Testis (tissue), 2 donors: ENCODE measurements around the gene TANK.

Experiments
- CTCF ChIP-seq, 3 experiments: fragments of 450-650 bp in 2 of 3; fragments of 200-600 bp in 1 of 3; sonication (generic) in 1 of 3; IDR thresholded peaks; one replicate each; pipeline ENCODE4 v1.5.1; 2016 to 2019; ENCODE audit warnings: antibody characterized with exemption in 3 of 3, mild to moderate bottlenecking in 2 of 3, moderate library complexity in 1 of 3
- POLR2A ChIP-seq: fragments of 450-650 bp; IDR thresholded peaks from one replicate; pipeline ENCODE4 v1.6.1; 2017; ENCODE audit warnings: antibody characterized with exemption, mild to moderate bottlenecking, moderate library complexity

GRCh38 chr2:161147856-161148255, 12.4 kb upstream of the TANK start:
- TF ChIP-seq CTCF (IDR thresholded peaks at IDR 0.05), result no peak
- no peak for TF ChIP-seq POLR2A
